ENCODE measurements around the gene TSPAN10. TPM values are rescaled to one million over a fixed set of nuclear protein-coding genes. Genes with fewer than 3 reads are reported as not detected.
A peak's percentile ranks its signal among the peaks of the same experiment; 100 is the strongest.

Gene TSPAN10
- total RNA-seq, 2 experiments from 2014 or later = 0.38 to 0.43 TPM

DNA sequence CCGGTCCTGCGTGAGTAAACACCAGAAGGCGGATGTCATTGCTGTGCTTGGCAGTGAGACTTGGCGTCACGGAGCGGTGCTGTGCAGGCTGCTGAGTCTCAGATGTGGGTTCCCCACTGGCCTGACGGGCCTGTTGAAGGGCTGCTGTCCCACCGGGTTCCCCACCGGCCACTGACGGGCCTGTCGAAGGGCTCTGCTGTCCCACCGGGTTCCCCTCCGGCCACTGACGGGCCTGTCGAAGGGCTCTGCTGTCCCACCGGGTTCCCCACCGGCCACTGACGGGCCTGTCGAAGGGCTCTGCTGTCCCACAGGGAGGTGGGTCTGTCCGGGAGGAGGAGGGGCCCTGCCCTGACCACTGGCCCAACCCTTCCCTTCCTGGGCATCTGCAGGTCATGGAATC is 49.6 kb downstream of the TSPAN10 start:
- Mint-ChIP-seq H3K36me3 (ENCODE audit: low read depth) (peaks cover 53% of the 10 kb centered on the region), H3K4me3 (no peak overlapping the region), H3K9me3 (no peaks in the 10 kb centered on the region), H3K27me3 (no peaks in the 10 kb centered on the region), H3K4me1 (peaks cover 42% of the 10 kb centered on the region), H3K27ac (no peak overlapping the region)
- POLR2A ChIA-PET = interaction anchor here (1.6 kb wide), 1 partner anchor 15 kb away, joined by 4 read pairs; no protein-coding TSS in a partner anchor
- DNase-seq = no peak
- CTCF ChIA-PET = no interaction called here

DNA sequence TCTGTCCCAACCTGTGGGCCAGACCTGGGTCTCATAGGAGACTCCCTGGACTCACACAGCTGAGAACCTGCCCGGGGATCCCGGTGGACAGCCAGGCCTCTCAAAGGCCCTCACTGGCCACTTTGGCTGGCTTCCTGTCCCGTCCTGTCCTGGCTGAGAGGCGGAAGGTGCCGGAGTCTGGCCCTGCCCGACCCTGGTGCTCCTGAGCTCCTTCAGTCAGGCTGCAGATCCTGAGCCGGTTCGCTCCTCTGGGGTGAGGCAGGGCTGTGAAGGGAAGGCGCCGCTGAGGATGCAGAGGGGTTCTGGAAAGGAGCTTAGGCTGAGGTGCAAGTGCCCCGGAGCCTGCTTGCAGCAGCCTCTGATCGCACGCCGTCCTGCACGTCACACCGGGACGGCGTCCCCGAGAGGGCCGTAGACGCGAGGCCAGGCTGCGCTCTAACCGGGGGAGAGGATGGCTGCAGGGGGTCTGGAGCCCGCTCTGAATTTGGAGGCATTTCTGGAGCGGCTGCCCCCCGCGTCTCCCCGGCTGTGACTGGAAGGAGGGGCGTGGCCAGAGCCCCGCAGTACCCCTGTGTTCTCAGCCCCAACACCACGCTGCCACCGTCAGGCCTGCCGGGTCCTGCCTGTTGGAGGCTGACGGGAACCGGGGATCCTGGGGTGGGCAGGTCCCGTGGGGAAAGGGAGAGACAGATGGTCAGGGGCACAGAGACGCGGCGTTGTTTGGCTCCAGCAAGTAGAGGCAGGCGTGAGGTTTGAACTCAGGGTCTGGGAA is 51.0 kb downstream of the TSPAN10 start:
- no peaks in the 10 kb centered on the region for H3K27me3 Mint-ChIP-seq
- no peak for DNase-seq
- POLR2A ChIA-PET = interaction anchor here (1.6 kb wide), 1 partner anchor 13 kb away, joined by 4 read pairs; no protein-coding TSS in a partner anchor
- CTCF ChIA-PET = no interaction called here
- H3K27ac Mint-ChIP-seq = no peak overlapping the region
- peaks cover 30% of the 10 kb centered on the region for H3K4me1 Mint-ChIP-seq
- no peak overlapping the region for H3K4me3 Mint-ChIP-seq
- H3K9me3 Mint-ChIP-seq = no peaks in the 10 kb centered on the region
- peaks cover 59% of the 10 kb centered on the region for H3K36me3 Mint-ChIP-seq (ENCODE audit: low read depth)

DNA sequence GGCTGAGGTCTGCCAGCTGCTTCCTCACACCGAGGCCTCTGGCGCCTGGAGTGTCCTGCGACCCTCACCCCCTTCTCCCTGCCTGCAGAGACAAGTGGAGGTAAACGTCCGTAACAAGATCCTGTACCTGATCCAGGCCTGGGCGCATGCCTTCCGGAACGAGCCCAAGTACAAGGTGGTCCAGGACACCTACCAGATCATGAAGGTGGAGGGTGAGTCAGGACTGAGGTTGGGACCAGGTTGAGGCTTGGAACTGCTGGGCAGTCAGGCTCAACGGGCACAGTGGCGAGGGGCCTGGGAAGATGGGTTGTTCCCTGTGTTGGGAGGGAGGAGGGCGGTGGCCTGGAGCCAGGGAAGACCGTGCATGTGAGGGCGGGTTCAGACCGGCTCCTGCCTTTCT is 51.6 kb downstream of the TSPAN10 start:
- Mint-ChIP-seq H3K9me3 (no peaks in the 10 kb centered on the region), H3K27ac (no peak overlapping the region), H3K4me3 (no peak overlapping the region), H3K4me1 (peaks cover 28% of the 10 kb centered on the region), H3K27me3 (no peaks in the 10 kb centered on the region), H3K36me3 (ENCODE audit: low read depth) (peaks cover 59% of the 10 kb centered on the region)
- ChIA-PET POLR2A (no interaction called here), CTCF (no interaction called here)
- DNase-seq = no peak

DNA sequence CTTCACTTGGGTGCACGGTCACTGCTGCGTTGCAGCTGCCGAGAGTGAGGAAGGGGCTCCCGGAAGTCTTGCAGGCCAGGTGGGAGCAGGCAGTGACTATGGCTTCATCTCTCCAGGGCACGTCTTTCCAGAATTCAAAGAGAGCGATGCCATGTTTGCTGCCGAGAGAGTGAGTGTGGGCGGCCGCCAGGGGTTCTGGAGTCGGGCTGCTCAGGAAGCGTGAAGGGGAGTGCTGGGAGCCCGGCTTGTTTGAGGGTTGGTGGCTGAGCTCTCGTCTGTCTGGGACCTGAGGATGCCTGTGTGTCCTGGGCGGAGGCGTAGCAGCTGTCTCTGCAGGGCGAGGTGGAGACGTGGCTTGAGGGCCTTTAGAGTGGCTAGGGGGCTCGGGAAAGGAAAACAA is 53.1 kb downstream of the TSPAN10 start:
- Mint-ChIP-seq H3K27me3 (no peaks in the 10 kb centered on the region), H3K27ac (peak overlapping the region; percentile 26), H3K4me3 (no peak overlapping the region), H3K36me3 (ENCODE audit: low read depth) (peaks cover 56% of the 10 kb centered on the region), H3K4me1 (peaks cover 18% of the 10 kb centered on the region), H3K9me3 (no peaks in the 10 kb centered on the region)
- ChIA-PET POLR2A (interaction anchor here (1.4 kb wide), 1 partner anchor 12 kb away, joined by 5 read pairs; no protein-coding TSS in a partner anchor), CTCF (no interaction called here)
- no peak for DNase-seq

DNA sequence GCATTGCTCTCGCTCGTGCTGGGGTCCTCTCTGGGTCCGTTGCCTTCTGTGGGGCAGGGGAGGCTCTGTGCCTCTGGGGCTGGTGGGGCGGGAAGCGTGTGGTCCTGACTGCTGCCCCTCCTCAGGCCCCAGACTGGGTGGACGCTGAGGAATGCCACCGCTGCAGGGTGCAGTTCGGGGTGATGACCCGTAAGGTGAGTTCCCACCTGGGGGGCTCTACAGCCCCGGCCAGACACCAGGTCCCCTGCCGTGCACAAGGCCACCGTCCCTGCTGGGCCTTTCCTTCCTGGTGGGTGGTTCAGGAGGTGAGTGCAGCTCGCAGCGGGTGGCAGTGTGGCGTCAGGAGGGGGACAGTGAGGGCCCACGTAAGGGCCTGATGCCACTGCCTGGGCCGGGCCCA is 53.6 kb downstream of the TSPAN10 start:
- no peak for DNase-seq
- H3K27me3 Mint-ChIP-seq = no peaks in the 10 kb centered on the region
- no peak overlapping the region for H3K4me3 Mint-ChIP-seq
- ChIA-PET POLR2A (interaction anchor here (1.4 kb wide), 1 partner anchor 12 kb away, joined by 5 read pairs; no protein-coding TSS in a partner anchor), CTCF (no interaction called here)
- no peaks in the 10 kb centered on the region for H3K9me3 Mint-ChIP-seq
- H3K27ac Mint-ChIP-seq = no peak overlapping the region
- peaks cover 14% of the 10 kb centered on the region for H3K4me1 Mint-ChIP-seq
- peaks cover 51% of the 10 kb centered on the region for H3K36me3 Mint-ChIP-seq (ENCODE audit: low read depth)

- H3K4me3 Mint-ChIP-seq = no peak overlapping the region
- no peaks in the 10 kb centered on the region for H3K27me3 Mint-ChIP-seq
- DNase-seq = no peak
- POLR2A ChIA-PET = interaction anchor here (1.4 kb wide), 1 partner anchor 11 kb away, joined by 5 read pairs; no protein-coding TSS in a partner anchor
- peaks cover 9% of the 10 kb centered on the region for H3K4me1 Mint-ChIP-seq
- H3K27ac Mint-ChIP-seq = no peak overlapping the region
- no peaks in the 10 kb centered on the region for H3K9me3 Mint-ChIP-seq
- H3K36me3 Mint-ChIP-seq (ENCODE audit: low read depth) = peaks cover 49% of the 10 kb centered on the region
- CTCF ChIA-PET = no interaction called here
These were observed 54.2 kb downstream of the TSPAN10 start for GRCh38 chr17:81691196-81691595.

DNA sequence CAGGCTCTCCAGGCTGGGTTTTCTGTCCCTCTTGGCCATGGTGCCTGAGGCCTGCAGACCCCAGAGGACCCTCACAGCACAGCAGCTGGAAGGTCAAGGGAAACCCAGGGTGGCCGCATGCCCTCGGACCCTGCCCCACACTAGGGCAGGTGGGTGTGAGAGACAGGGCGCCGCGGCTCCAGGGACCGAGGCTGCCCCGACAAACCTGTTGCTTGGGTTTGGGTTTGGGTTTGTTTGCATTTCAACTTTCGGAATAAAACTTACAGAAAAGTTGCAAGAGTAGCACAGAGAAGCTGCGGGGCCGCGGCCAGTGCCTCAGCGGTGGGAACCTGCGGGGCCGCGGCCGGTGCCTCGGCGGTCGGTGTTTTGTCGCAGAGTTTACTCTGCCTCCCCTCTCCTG is 54.6 kb downstream of the TSPAN10 start:
- CTCF ChIA-PET = no interaction called here
- Mint-ChIP-seq H3K4me3 (no peak overlapping the region), H3K27ac (no peak overlapping the region), H3K27me3 (no peaks in the 10 kb centered on the region), H3K4me1 (peaks cover 6% of the 10 kb centered on the region), H3K9me3 (no peaks in the 10 kb centered on the region), H3K36me3 (ENCODE audit: low read depth) (peaks cover 48% of the 10 kb centered on the region)
- POLR2A ChIA-PET = interaction anchor here (1.4 to 1.5 kb wide), 2 partner anchors 11 to 13 kb away, joined by 3 to 5 read pairs; no protein-coding TSS in a partner anchor
- DNase-seq = no peak

DNA sequence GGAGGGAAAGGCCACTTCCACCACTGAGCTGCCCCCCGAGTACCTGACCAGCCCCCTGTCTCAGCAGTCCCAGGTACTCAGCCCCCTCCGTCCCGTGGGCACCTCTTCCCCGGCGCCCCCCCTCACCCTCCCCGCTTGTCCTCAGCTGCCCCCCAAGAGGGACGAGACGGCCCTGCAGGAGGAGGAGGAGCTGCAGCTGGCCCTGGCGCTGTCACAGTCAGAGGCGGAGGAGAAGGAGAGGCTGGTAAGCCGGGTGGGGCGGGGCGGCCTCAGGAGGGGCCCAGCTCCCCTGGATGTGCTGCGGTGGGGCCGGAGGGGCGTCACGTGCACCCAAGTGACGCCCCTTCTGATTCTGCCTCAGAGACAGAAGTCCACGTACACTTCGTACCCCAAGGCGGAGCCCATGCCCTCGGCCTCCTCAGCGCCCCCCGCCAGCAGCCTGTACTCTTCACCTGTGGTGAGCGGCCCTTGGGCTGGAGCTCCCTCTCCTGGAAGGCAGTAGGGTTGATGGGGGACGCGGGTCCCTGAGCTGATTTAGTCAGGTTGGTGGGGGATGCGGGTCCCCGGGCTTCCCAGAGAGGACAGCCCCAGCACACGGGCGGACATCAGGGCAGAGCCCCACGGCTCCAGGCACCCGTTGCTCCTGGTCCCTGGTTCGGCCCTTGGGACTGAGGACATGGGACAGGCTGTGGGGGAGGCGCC is 56.7 kb downstream of the TSPAN10 start:
- Mint-ChIP-seq H3K9me3 (no peaks in the 10 kb centered on the region), H3K27ac (no peak overlapping the region), H3K4me3 (no peak overlapping the region), H3K27me3 (no peaks in the 10 kb centered on the region), H3K4me1 (no peaks in the 10 kb centered on the region), H3K36me3 (ENCODE audit: low read depth) (peaks cover 57% of the 10 kb centered on the region)
- DNase-seq = no peak
- ChIA-PET CTCF (interaction anchor here (1.0 kb wide), 1 partner anchor 8 kb away, joined by 3 read pairs; no protein-coding TSS in a partner anchor), POLR2A (interaction anchor here (1.0 to 1.9 kb wide), 3 partner anchors 9 to 11 kb away, joined by 4 to 9 read pairs (median 6); partner anchors contain the start of genes ARL16, HGS and MRPL12)

DNA sequence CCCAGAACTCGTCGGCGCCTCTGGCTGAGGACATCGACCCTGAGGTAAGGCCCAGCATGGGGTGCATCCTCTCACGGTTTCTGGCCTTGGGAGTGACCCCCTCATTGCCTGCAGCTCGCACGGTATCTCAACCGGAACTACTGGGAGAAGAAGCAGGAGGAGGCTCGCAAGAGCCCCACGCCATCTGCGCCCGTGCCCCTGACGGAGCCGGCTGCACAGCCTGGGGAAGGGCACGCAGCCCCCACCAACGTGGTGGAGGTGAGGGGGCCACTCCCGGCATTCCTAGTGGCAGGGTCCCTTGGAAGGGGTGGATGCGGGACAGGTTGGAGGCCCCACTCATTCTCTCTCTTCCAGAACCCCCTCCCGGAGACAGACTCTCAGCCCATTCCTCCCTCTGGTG is 57.8 kb downstream of the TSPAN10 start:
- H3K36me3 Mint-ChIP-seq (ENCODE audit: low read depth) = peaks cover 50% of the 10 kb centered on the region
- CTCF ChIA-PET = no interaction called here
- POLR2A ChIA-PET = interaction anchor here (1.2 to 2.5 kb wide), 2 partner anchors 11 to 12 kb away, joined by 3 to 13 read pairs; partner anchors contain the start of genes ARL16 and HGS
- H3K9me3 Mint-ChIP-seq = no peaks in the 10 kb centered on the region
- no peaks in the 10 kb centered on the region for H3K4me1 Mint-ChIP-seq
- DNase-seq = no peak
- H3K4me3 Mint-ChIP-seq = no peak overlapping the region
- H3K27me3 Mint-ChIP-seq = no peaks in the 10 kb centered on the region
- H3K27ac Mint-ChIP-seq = no peak overlapping the region

DNA sequence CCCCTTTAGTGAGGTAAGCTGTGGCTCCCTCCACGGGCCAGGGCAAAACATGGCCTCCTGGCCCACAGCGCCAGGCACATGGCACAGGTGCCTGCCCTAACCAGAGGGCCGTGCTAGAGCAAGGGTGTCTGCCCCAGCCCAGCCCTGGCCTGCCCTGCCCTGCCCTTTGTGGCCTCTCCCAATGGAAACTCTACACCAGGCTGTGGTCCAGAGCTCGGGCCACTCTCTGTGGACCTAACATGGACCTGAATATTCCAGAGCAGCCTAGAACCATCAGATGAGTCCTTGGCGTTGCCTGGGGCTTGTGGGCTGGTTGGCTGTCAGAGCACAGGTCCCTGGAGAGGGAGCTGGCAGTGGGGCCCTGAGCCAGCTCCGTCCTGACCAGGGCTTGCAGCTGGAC is 58.2 kb downstream of the TSPAN10 start:
- Mint-ChIP-seq H3K27ac (no peak overlapping the region), H3K4me3 (no peak overlapping the region), H3K36me3 (ENCODE audit: low read depth) (peaks cover 46% of the 10 kb centered on the region), H3K4me1 (no peaks in the 10 kb centered on the region), H3K9me3 (no peaks in the 10 kb centered on the region), H3K27me3 (no peaks in the 10 kb centered on the region)
- ChIA-PET POLR2A (interaction anchor here (1.2 to 2.5 kb wide), 2 partner anchors 11 to 12 kb away, joined by 3 to 13 read pairs; partner anchors contain the start of genes ARL16 and HGS), CTCF (no interaction called here)
- DNase-seq = no peak

- H3K9me3 Mint-ChIP-seq = no peaks in the 10 kb centered on the region
- POLR2A ChIA-PET = interaction anchor here (1.2 to 2.5 kb wide), 2 partner anchors 11 to 12 kb away, joined by 3 to 13 read pairs; partner anchors contain the start of genes ARL16 and HGS
- no peak for DNase-seq
- H3K36me3 Mint-ChIP-seq (ENCODE audit: low read depth) = peaks cover 48% of the 10 kb centered on the region
- CTCF ChIA-PET = no interaction called here
- no peak overlapping the region for H3K4me3 Mint-ChIP-seq
- H3K27ac Mint-ChIP-seq = no peak overlapping the region
- H3K27me3 Mint-ChIP-seq = no peaks in the 10 kb centered on the region
- peaks cover 3% of the 10 kb centered on the region for H3K4me1 Mint-ChIP-seq
These were observed 58.8 kb downstream of the TSPAN10 start for GRCh38 chr17:81695801-81696200.

DNA sequence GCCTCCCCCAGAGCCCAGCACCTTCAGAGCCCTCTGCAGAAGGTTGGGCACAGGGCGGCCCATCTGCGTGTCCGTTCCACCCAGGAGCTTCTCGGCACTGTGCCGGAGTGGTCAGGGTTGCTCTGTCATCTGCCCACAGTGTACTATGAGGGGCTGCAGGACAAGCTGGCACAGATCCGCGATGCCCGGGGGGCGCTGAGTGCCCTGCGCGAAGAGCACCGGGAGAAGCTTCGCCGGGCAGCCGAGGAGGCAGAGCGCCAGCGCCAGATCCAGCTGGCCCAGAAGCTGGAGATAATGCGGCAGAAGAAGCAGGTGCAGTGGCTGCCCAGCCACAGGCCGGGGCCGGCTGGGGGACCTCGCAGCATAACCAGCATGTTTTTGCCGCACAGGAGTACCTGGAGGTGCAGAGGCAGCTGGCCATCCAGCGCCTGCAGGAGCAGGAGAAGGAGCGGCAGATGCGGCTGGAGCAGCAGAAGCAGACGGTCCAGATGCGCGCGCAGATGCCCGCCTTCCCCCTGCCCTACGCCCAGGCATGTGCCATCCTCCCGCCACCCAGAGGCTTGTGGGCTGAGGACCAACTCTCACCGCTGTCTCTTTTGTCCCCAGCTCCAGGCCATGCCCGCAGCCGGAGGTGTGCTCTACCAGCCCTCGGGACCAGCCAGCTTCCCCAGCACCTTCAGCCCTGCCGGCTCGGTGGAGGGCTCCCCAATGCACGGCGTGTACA is 59.4 kb downstream of the TSPAN10 start:
- DNase-seq = no peak
- Mint-ChIP-seq H3K4me3 (no peak overlapping the region), H3K27me3 (no peaks in the 10 kb centered on the region), H3K9me3 (no peaks in the 10 kb centered on the region), H3K36me3 (ENCODE audit: low read depth) (peaks cover 47% of the 10 kb centered on the region), H3K27ac (no peak overlapping the region), H3K4me1 (peaks cover 9% of the 10 kb centered on the region)
- CTCF ChIA-PET = no interaction called here
- POLR2A ChIA-PET = interaction anchor here (2.5 kb wide), 1 partner anchor 12 kb away, joined by 13 read pairs; the partner anchor contains the start of genes ARL16 and HGS

Measured in activated CD4-positive, alpha-beta memory T cell treated with anti-CD3 and anti-CD28 coated beads, Interleukin-2, amount 10 ng/mL, durations not matched to agents 7 days and 5 days (primary cell).